Measurements from ENCODE around the gene GALNT10. TPM values are rescaled to one million over a fixed set of nuclear protein-coding genes. Genes with fewer than 3 reads are reported as not detected.

The GALNT10 gene
- total RNA-seq, 1 donor from 2014 or later: 96.1 TPM

- peaks cover 45% of the 10 kb centered on the region for H3K4me1 Mint-ChIP-seq (ENCODE audit: low read depth, unreplicated experiment)
- Histone ChIP-seq H3K9ac (ENCODE audit: low read length) (no peak overlapping the region), H3K4me2 (ENCODE audit: low read length) (no peak overlapping the region), H3K4me3 (ENCODE audit: insufficient read depth, low read depth, low read length) (no peak overlapping the region), H3K9me3 (ENCODE audit: insufficient read depth, low read depth, low read length) (no peaks in the 10 kb centered on the region), H4K20me1 (ENCODE audit: insufficient read depth, low read length) (peaks cover 90% of the 10 kb centered on the region), H3K36me3 (ENCODE audit: insufficient read depth, low read length) (no peaks in the 10 kb centered on the region), H3K27ac (ENCODE audit: low read depth, low read length) (no peak overlapping the region), H3K79me2 (ENCODE audit: insufficient read depth, low read length) (peaks cover 95% of the 10 kb centered on the region), H3K4me1 (ENCODE audit: insufficient read depth, low read length) (no peaks in the 10 kb centered on the region), H3K27me3 (ENCODE audit: insufficient read depth, low read length) (no peaks in the 10 kb centered on the region), H2AFZ (ENCODE audit: low read depth, low read length) (no peak overlapping the region)
- H3K4me3 Mint-ChIP-seq (ENCODE audit: unreplicated experiment): no peak overlapping the region
- TF ChIP-seq CTCF (IDR thresholded peaks at IDR 0.05; ENCODE audit: insufficient read depth, low read depth, low read length): no peak
- TF ChIP-seq EZH2 (IDR thresholded peaks at IDR 0.05; ENCODE audit: insufficient read depth, low read length): no peak
- no peak for FAIRE-seq
- H3K27ac Mint-ChIP-seq (ENCODE audit: unreplicated experiment): no peak overlapping the region
- no peak for DNase-seq (ENCODE audit: low read depth)
- no peaks in the 10 kb centered on the region for H3K27me3 Mint-ChIP-seq (ENCODE audit: low read depth, unreplicated experiment)
- H3K36me3 Mint-ChIP-seq (ENCODE audit: low read depth, unreplicated experiment): peaks cover 8% of the 10 kb centered on the region
- H3K9me3 Mint-ChIP-seq (ENCODE audit: unreplicated experiment): no peaks in the 10 kb centered on the region
Observed at GRCh38 chr5:154236536-154237375, 46.2 kb downstream of the GALNT10 start.

GRCh38 chr5:154237376-154237743 lies 46.8 kb downstream of the GALNT10 start:
- peaks cover 95% of the 10 kb centered on the region for H3K79me2 ChIP-seq (ENCODE audit: insufficient read depth, low read length)
- Mint-ChIP-seq H3K27me3 (ENCODE audit: low read depth, unreplicated experiment) (no peaks in the 10 kb centered on the region), H3K4me3 (ENCODE audit: unreplicated experiment) (no peak overlapping the region), H3K9me3 (ENCODE audit: unreplicated experiment) (no peaks in the 10 kb centered on the region), H3K36me3 (ENCODE audit: low read depth, unreplicated experiment) (peaks cover 8% of the 10 kb centered on the region), H3K4me1 (ENCODE audit: low read depth, unreplicated experiment) (peaks cover 45% of the 10 kb centered on the region), H3K27ac (ENCODE audit: unreplicated experiment) (no peak overlapping the region)
- TF ChIP-seq EZH2 (IDR thresholded peaks at IDR 0.05; ENCODE audit: insufficient read depth, low read length) (no peak), CTCF (IDR thresholded peaks at IDR 0.05; ENCODE audit: insufficient read depth, low read depth, low read length) (no peak)
- H3K9me3 ChIP-seq (ENCODE audit: insufficient read depth, low read depth, low read length): no peaks in the 10 kb centered on the region
- FAIRE-seq: no peak
- DNase-seq (ENCODE audit: low read depth): no peak
- H3K4me2 ChIP-seq (ENCODE audit: low read length): no peak overlapping the region
- no peak overlapping the region for H3K4me3 ChIP-seq (ENCODE audit: insufficient read depth, low read depth, low read length)
- no peak overlapping the region for H3K9ac ChIP-seq (ENCODE audit: low read length)
- no peaks in the 10 kb centered on the region for H3K27me3 ChIP-seq (ENCODE audit: insufficient read depth, low read length)
- H3K36me3 ChIP-seq (ENCODE audit: insufficient read depth, low read length): no peaks in the 10 kb centered on the region
- H2AFZ ChIP-seq (ENCODE audit: low read depth, low read length): no peak overlapping the region
- peaks cover 90% of the 10 kb centered on the region for H4K20me1 ChIP-seq (ENCODE audit: insufficient read depth, low read length)
- H3K4me1 ChIP-seq (ENCODE audit: insufficient read depth, low read length): no peaks in the 10 kb centered on the region
- no peak overlapping the region for H3K27ac ChIP-seq (ENCODE audit: low read depth, low read length)

- no peaks in the 10 kb centered on the region for H3K27me3 ChIP-seq (ENCODE audit: insufficient read depth, low read length)
- Mint-ChIP-seq H3K27me3 (ENCODE audit: low read depth, unreplicated experiment) (no peaks in the 10 kb centered on the region), H3K27ac (ENCODE audit: unreplicated experiment) (no peak overlapping the region), H3K36me3 (ENCODE audit: low read depth, unreplicated experiment) (peaks cover 8% of the 10 kb centered on the region), H3K4me1 (ENCODE audit: low read depth, unreplicated experiment) (peaks cover 50% of the 10 kb centered on the region), H3K9me3 (ENCODE audit: unreplicated experiment) (no peaks in the 10 kb centered on the region), H3K4me3 (ENCODE audit: unreplicated experiment) (no peak overlapping the region)
- FAIRE-seq (no peak), DNase-seq (ENCODE audit: low read depth) (no peak)
- no peak overlapping the region for H3K9ac ChIP-seq (ENCODE audit: low read length)
- H3K9me3 ChIP-seq (ENCODE audit: insufficient read depth, low read depth, low read length): no peaks in the 10 kb centered on the region
- no peaks in the 10 kb centered on the region for H3K4me1 ChIP-seq (ENCODE audit: insufficient read depth, low read length)
- TF ChIP-seq CTCF (IDR thresholded peaks at IDR 0.05; ENCODE audit: insufficient read depth, low read depth, low read length) (no peak), EZH2 (IDR thresholded peaks at IDR 0.05; ENCODE audit: insufficient read depth, low read length) (no peak)
- no peak overlapping the region for H3K4me3 ChIP-seq (ENCODE audit: insufficient read depth, low read depth, low read length)
- H3K79me2 ChIP-seq (ENCODE audit: insufficient read depth, low read length): peaks cover 95% of the 10 kb centered on the region
- no peak overlapping the region for H3K27ac ChIP-seq (ENCODE audit: low read depth, low read length)
- no peak overlapping the region for H2AFZ ChIP-seq (ENCODE audit: low read depth, low read length)
- no peaks in the 10 kb centered on the region for H3K36me3 ChIP-seq (ENCODE audit: insufficient read depth, low read length)
- peaks cover 92% of the 10 kb centered on the region for H4K20me1 ChIP-seq (ENCODE audit: insufficient read depth, low read length)
- H3K4me2 ChIP-seq (ENCODE audit: low read length): no peak overlapping the region
Observed at GRCh38 chr5:154237946-154238345, 47.4 kb downstream of the GALNT10 start.
